HepG2 (cell line): ENCODE results near the gene PDE3B. TPM values are rescaled to one million over a fixed set of nuclear protein-coding genes. Genes with fewer than 3 reads are reported as not detected.

Source experiments
- ATAC-seq: fragments of 200-7000 bp; cut with Tn5 transposase; 3 replicates; pipeline ENCODE4 v1.9.1; 2020; ENCODE audit warnings: mild to moderate bottlenecking, moderate library complexity
- BruUV-seq: library from RNA; stranded (reverse); fragments of 400-500 nt; replicated peaks from 2 replicates; lab custom pipeline; 2021; lab: Mats Ljungman, UMichigan
- CTCF ChIA-PET: fragments of 300-600 bp; formaldehyde crosslinking; extraction: SDS; loops from one replicate; lab custom pipeline; 2021; ENCODE audit warnings: low total read pairs, inconsistent platforms, low intra/inter-chr PET ratio; lab: Yijun Ruan, JAX
- POLR2A ChIA-PET: fragments of 350-600 bp; sonication (Branson Sonifier 250); formaldehyde crosslinking; loops from one replicate; lab custom pipeline; 2020; ENCODE audit warnings: antibody characterized with exemption, inconsistent platforms; lab: Yijun Ruan, JAX
- DNase-seq: peaks from one replicate; pipeline ENCODE4 v3.0.0-alpha.2; 2015; ENCODE audit warnings: low spot score
- FAIRE-seq: peaks from 3 replicates; lab custom pipeline; 2011; peaks lifted over from hg19 to GRCh38; lab: Jason Lieb, UNC
- H2AFZ ChIP-seq: one replicate; pipeline ENCODE4 v1.6.1; 2011; ENCODE audit warnings: low read length, inconsistent platforms
- H3K27ac ChIP-seq: fragments of 300-600 bp; 3 replicates; pipeline ENCODE4 v1.8.0; 2011; ENCODE audit warnings: mixed run types, mild to moderate bottlenecking, mixed read lengths, low read length, inconsistent platforms; ENCODE audit not compliant: insufficient read depth; ENCODE audit errors: extremely low read length
- H3K27me3 ChIP-seq, 2 experiments: fragments of 200-600 bp in 1 of 2; 2 replicates in 1 of 2; 3 replicates in 1 of 2; pipeline versions ENCODE4 v1.6.0 to v1.8.0; 2011; ENCODE audit warnings: low read length in 2 of 2, mild to moderate bottlenecking in 2 of 2, moderate library complexity in 2 of 2, inconsistent platforms in 1 of 2; ENCODE audit not compliant: insufficient read depth in 2 of 2, control insufficient read depth in 1 of 2
- H3K36me3 ChIP-seq, 2 experiments: fragments of 200-600 bp in 1 of 2; replicated peaks in 1 of 2; 2 replicates in 1 of 2; 3 replicates in 1 of 2; pipeline versions ENCODE4 v1.5.1 to v1.8.0; 2011; ENCODE audit warnings: low read length in 2 of 2, inconsistent platforms in 1 of 2; ENCODE audit not compliant: insufficient read depth in 2 of 2, control insufficient read depth in 1 of 2
- H3K4me1 ChIP-seq: 2 replicates; pipeline ENCODE4 v1.5.1; 2012; ENCODE audit warnings: low read length, inconsistent platforms; ENCODE audit not compliant: insufficient read depth
- H3K4me2 ChIP-seq: 2 replicates; pipeline ENCODE4 v1.6.0; 2011; ENCODE audit warnings: low read depth, low read length, inconsistent platforms
- H3K4me3 ChIP-seq, 3 experiments: fragments of 200-600 bp in 1 of 3; sonication (generic), shearing (Covaris generic) in 1 of 3; replicated peaks in 1 of 3; 2 replicates each; pipeline ENCODE4 v1.5.1; 2011 to 2016; ENCODE audit warnings: low read length in 3 of 3, inconsistent platforms in 2 of 3, low read depth in 2 of 3, mild to moderate bottlenecking in 2 of 3, control low read depth in 1 of 3, mixed read lengths in 1 of 3; ENCODE audit not compliant: insufficient read depth in 1 of 3
- H3K79me2 ChIP-seq: one replicate; pipeline ENCODE4 v1.6.1; 2011; ENCODE audit warnings: low read length, inconsistent platforms; ENCODE audit not compliant: insufficient read depth
- H3K9ac ChIP-seq: 2 replicates; pipeline ENCODE4 v1.6.0; 2011; ENCODE audit warnings: mild to moderate bottlenecking, low read depth, low read length, inconsistent platforms; ENCODE audit not compliant: insufficient read depth
- H3K9me3 ChIP-seq: 2 replicates; pipeline ENCODE4 v1.5.1; 2012; ENCODE audit warnings: mild to moderate bottlenecking, low read length
- H4K20me1 ChIP-seq: 2 replicates; pipeline ENCODE4 v1.6.0; 2011; ENCODE audit warnings: inconsistent platforms, mild to moderate bottlenecking, low read length, moderate library complexity; ENCODE audit not compliant: insufficient read depth
- EHMT2 ChIP-seq: fragments of 200-600 bp; sonication (generic); IDR thresholded peaks from 2 replicates; pipeline ENCODE4 v1.7.0; 2017; ENCODE audit warnings: antibody characterized with exemption, low read depth, low read length, borderline replicate concordance
- EZH2 ChIP-seq: conservative IDR thresholded peaks from 2 replicates; pipeline ENCODE4 v1.6.1; 2012; ENCODE audit warnings: mild to moderate bottlenecking, low read depth, low read length, moderate library complexity
- SAP130 ChIP-seq: IDR thresholded peaks from 2 replicates; pipeline ENCODE4 v1.6.1; 2016; ENCODE audit warnings: low read depth
- TBX3 ChIP-seq: fragments of 450-650 bp; IDR thresholded peaks from 2 replicates; pipeline ENCODE4 v1.6.1; 2017; ENCODE audit warnings: antibody characterized with exemption, mild to moderate bottlenecking, inconsistent platforms, borderline replicate concordance
- TRAFD1 ChIP-seq: sonication (generic); formaldehyde crosslinking; IDR thresholded peaks from 2 replicates; pipeline ENCODE4 v1.5.1; 2020; ENCODE audit warnings: missing genetic modification reagents, mild to moderate bottlenecking, borderline replicate concordance
- UBTF ChIP-seq: sonication (generic); formaldehyde crosslinking; IDR thresholded peaks from 2 replicates; pipeline ENCODE4 v1.4.0; 2020; ENCODE audit warnings: mild to moderate bottlenecking, missing genetic modification reagents
- ZBTB26 ChIP-seq: IDR thresholded peaks from 2 replicates; pipeline ENCODE4 v1.6.1; 2016; ENCODE audit warnings: missing compliant biosample characterization, missing genetic modification reagents, borderline replicate concordance
- ZNF136 ChIP-seq: sonication (generic); formaldehyde crosslinking; IDR thresholded peaks from 2 replicates; pipeline ENCODE4 v1.8.1; 2022; ENCODE audit warnings: low read depth, mild to moderate bottlenecking, moderate library complexity, missing genetic modification reagents
- ZNF253 ChIP-seq: sonication (generic); formaldehyde crosslinking; IDR thresholded peaks from 2 replicates; pipeline ENCODE4 v1.8.0; 2022; ENCODE audit warnings: mild to moderate bottlenecking, missing genetic modification reagents, borderline replicate concordance
- ZNF318 ChIP-seq: sonication (generic); formaldehyde crosslinking; IDR thresholded peaks from 2 replicates; pipeline ENCODE4 v1.4.0; 2020; ENCODE audit warnings: mild to moderate bottlenecking, missing genetic modification reagents
- ZNF891 ChIP-seq: sonication (generic); formaldehyde crosslinking; IDR thresholded peaks from 2 replicates; pipeline ENCODE4 v1.5.0; 2020; ENCODE audit warnings: mild to moderate bottlenecking, missing genetic modification reagents
- WGBS: methylation state at CpG from one replicate; pipeline ENCODE4 v1.1.6; 2017; ENCODE audit warnings: low lambda C conversion rate; 5-methylcytosine and 5-hydroxymethylcytosine counted together
- in situ Hi-C: cut with HindIII; loops from 2 replicates; pipeline ENCODE4 v1.10.0; 2017; ENCODE audit warnings: low pct_unique_long_range_greater_than_20kb; ENCODE audit not compliant: extremely low pct_ligation_motif_present
- intact Hi-C: fragments of 100-400 bp; cut with micrococcal nuclease; formaldehyde crosslinking; loops from one replicate; pipeline ENCODE4 v1.10.0; 2022; ENCODE audit not compliant: unreplicated experiment
- polyA plus RNA-seq, 8 experiments: library from polyadenylated mRNA; depleted of rRNA in 3 of 8; stranded (reverse) in 7 of 8; unstranded in 1 of 8; fragments of >200 nt; fragmentation: Illumina TruSeq in 4 of 8; extraction: Trizol in 4 of 8; gene quantifications; 2 replicates each; pipeline versions ENCODE4 v1.2.1 to v1.2.3, GENCODE V29; 2011 to 2016; ENCODE audit warnings: low read depth in 4 of 8, missing spikeins in 1 of 8, mixed read lengths in 1 of 8; ENCODE audit not compliant: insufficient read depth in 1 of 8
- total RNA-seq, 5 experiments: library from RNA; depleted of rRNA; stranded (reverse); fragments of >200 nt; fragmentation: Illumina TruSeq; extraction: Trizol; gene quantifications; 2 replicates each; pipeline ENCODE4 v1.2.3, GENCODE V29; 2016; ENCODE audit warnings: low read depth in 1 of 5

Gene PDE3B
- total and polyA plus RNA-seq, 2 of the 13 experiments (the other 11 are each of a cell fraction or from before 2014, with no cell fraction given), result 14.1 to 26.5 TPM

- no peak overlapping the region for H2AFZ ChIP-seq
- no peaks in the 10 kb centered on the region for H4K20me1 ChIP-seq
- no peaks in the 10 kb centered on the region for H3K9me3 ChIP-seq
- no peaks in the 10 kb centered on the region for H3K27me3 ChIP-seq
- no peak overlapping the region for H3K9ac ChIP-seq
- no TSS peak for BruUV-seq
- H3K36me3 ChIP-seq, result 0 out of 5 replicates have a peak, but pooled peaks cover 0 to 4% of the 10 kb centered on the region in 2 experiments
- intact Hi-C loops, result no loop called here
- no peak for FAIRE-seq
- no peak overlapping the region for H3K27ac ChIP-seq
- H3K4me1 ChIP-seq, result peaks cover 19% of the 10 kb centered on the region
- peaks cover 12% of the 10 kb centered on the region for H3K79me2 ChIP-seq
- ATAC-seq, result no peak
- in situ Hi-C loops, result loop anchor here (25.0 kb wide), 1 partner anchor 99 kb away; no protein-coding TSS in a partner anchor
- no peak for DNase-seq
- ChIA-PET POLR2A (no interaction called here), CTCF (no interaction called here)
- H3K4me3 ChIP-seq, result no peak overlapping the region
- WGBS, result 93% methylated on average over 1 of the region's 1 CpG
- H3K4me2 ChIP-seq, result no peak overlapping the region
- TF ChIP-seq ZNF253 (no peak), ZBTB26 (CRISPR knock-in tag) (no peak), ZNF136 (CRISPR knock-in tag) (no peak), EZH2 (no peak), ZNF318 (CRISPR knock-in tag) (no peak), UBTF (CRISPR knock-in tag) (no peak), ZNF891 (CRISPR knock-in tag) (no peak), EHMT2 (no peak), TBX3 (no peak), TRAFD1 (no peak), SAP130 (no peak)
Observed at GRCh38 chr11:14636119-14636518, 7.5 kb upstream of the PDE3B start.
